HG03097 (cell line): ENCODE results near the gene FAM177A1.
A peak's percentile ranks its signal among the peaks of the same experiment; 100 is the strongest.

Experiments used
- ATAC-seq: cut with Tn5 transposase; IDR thresholded peaks from one replicate; pipeline ENCODE4 v1.9.1; 2021; ENCODE audit not compliant: unreplicated experiment, low FRiP score

Gene FAM177A1

GRCh38 chr14:35121887-35122695, 76.0 kb downstream of the FAM177A1 start, which contains the start of the genes PPP2R3C and PRORP:
Gene PPP2R3C, minus strand, starts transcription at chr14:35121990. Its CDS starts 31 bp downstream, at chr14:35121959.
Gene PRORP, plus strand, starts transcription at chr14:35122552. Its CDS starts 694 bp downstream, at chr14:35123246.
- ATAC-seq: peak; percentile 70

GRCh38 chr14:35122696-35123387, 76.8 kb downstream of the FAM177A1 start:
- no peak for ATAC-seq

- no peak for ATAC-seq
Observed at GRCh38 chr14:35123388-35123703, 77.3 kb downstream of the FAM177A1 start.

GRCh38 chr14:35124127-35124526, 78.1 kb downstream of the FAM177A1 start:
- no peak for ATAC-seq
